Measurements from ENCODE around the gene MTUS2.
A peak's percentile ranks its signal among the peaks of the same experiment; 100 is the strongest.

Gene MTUS2

GRCh38 chr13:29000826-29001225 lies 180.7 kb downstream of the MTUS2 start:
- DNase-seq (ENCODE audit: low read depth, low spot score): no peak

GRCh38 chr13:29005035-29005762 lies 185.1 kb downstream of the MTUS2 start:
- no peak for TF ChIP-seq ZNF274 (IDR thresholded peaks at IDR 0.05; ENCODE audit: low read depth, low read length)
- TF ChIP-seq SUZ12 (IDR thresholded peaks at IDR 0.05; ENCODE audit: extremely low read depth, insufficient read depth, insufficient read length): no peak
- TF ChIP-seq YY1 (IDR thresholded peaks at IDR 0.05; ENCODE audit: insufficient read depth, insufficient read length): no peak
- no peaks in the 10 kb centered on the region for H3K9me3 ChIP-seq (ENCODE audit: insufficient read depth, low read length)
- H3K27me3 ChIP-seq (ENCODE audit: insufficient read depth, insufficient read length): no peaks in the 10 kb centered on the region
- no peaks in the 10 kb centered on the region for H3K4me1 ChIP-seq (ENCODE audit: insufficient read depth, insufficient read length)
- H3K36me3 ChIP-seq (ENCODE audit: insufficient read depth, insufficient read length, low read length): no peaks in the 10 kb centered on the region
- H3K4me3 ChIP-seq (ENCODE audit: insufficient read length, low read depth): no peak overlapping the region
- no peak for DNase-seq (ENCODE audit: low read depth, low spot score)
- no peak overlapping the region for H3K9ac ChIP-seq (ENCODE audit: insufficient read length, low read depth)

More at GRCh38 chr13:29000826-29001225, 180.7 kb downstream of the MTUS2 start:
- TF ChIP-seq SUZ12 (IDR thresholded peaks at IDR 0.05; ENCODE audit: extremely low read depth, insufficient read depth, insufficient read length): no peak
- TF ChIP-seq ZNF274 (IDR thresholded peaks at IDR 0.05; ENCODE audit: low read depth, low read length): no peak
- TF ChIP-seq YY1 (IDR thresholded peaks at IDR 0.05; ENCODE audit: insufficient read depth, insufficient read length): no peak
- no peaks in the 10 kb centered on the region for H3K36me3 ChIP-seq (ENCODE audit: insufficient read depth, insufficient read length, low read length)
- no peaks in the 10 kb centered on the region for H3K9me3 ChIP-seq (ENCODE audit: insufficient read depth, low read length)
- H3K9ac ChIP-seq (ENCODE audit: insufficient read length, low read depth): no peak overlapping the region
- no peaks in the 10 kb centered on the region for H3K4me1 ChIP-seq (ENCODE audit: insufficient read depth, insufficient read length)
- no peak overlapping the region for H3K4me3 ChIP-seq (ENCODE audit: insufficient read length, low read depth)
- no peaks in the 10 kb centered on the region for H3K27me3 ChIP-seq (ENCODE audit: insufficient read depth, insufficient read length)

DNA sequence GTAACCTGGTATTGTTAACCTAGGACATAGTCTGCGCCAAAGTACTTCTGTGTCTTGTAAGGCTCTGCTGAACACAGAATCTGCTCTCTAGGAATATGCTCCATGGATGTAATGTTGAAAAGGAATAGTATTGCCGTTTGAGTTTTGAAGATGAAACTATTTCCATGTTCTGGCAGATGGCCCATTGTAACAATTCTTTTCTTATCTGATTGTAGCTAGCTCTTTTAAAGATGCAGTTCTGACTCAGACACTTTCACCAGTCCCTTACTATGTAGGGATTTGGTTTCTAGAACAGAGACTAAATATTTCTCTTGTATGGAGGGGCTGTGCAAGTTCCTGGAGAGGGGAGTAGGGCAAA lies 185.6 kb downstream of the MTUS2 start:
- no peaks in the 10 kb centered on the region for H3K4me1 ChIP-seq (ENCODE audit: insufficient read depth, insufficient read length)
- no peak for DNase-seq (ENCODE audit: low read depth, low spot score)
- H3K4me3 ChIP-seq (ENCODE audit: insufficient read length, low read depth): no peak overlapping the region
- no peaks in the 10 kb centered on the region for H3K9me3 ChIP-seq (ENCODE audit: insufficient read depth, low read length)
- H3K36me3 ChIP-seq (ENCODE audit: insufficient read depth, insufficient read length, low read length): no peaks in the 10 kb centered on the region
- H3K9ac ChIP-seq (ENCODE audit: insufficient read length, low read depth): no peak overlapping the region
- TF ChIP-seq ZNF274 (IDR thresholded peaks at IDR 0.05; ENCODE audit: low read depth, low read length): no peak
- TF ChIP-seq YY1 (IDR thresholded peaks at IDR 0.05; ENCODE audit: insufficient read depth, insufficient read length): no peak
- no peak for TF ChIP-seq SUZ12 (IDR thresholded peaks at IDR 0.05; ENCODE audit: extremely low read depth, insufficient read depth, insufficient read length)
- no peaks in the 10 kb centered on the region for H3K27me3 ChIP-seq (ENCODE audit: insufficient read depth, insufficient read length)

DNA sequence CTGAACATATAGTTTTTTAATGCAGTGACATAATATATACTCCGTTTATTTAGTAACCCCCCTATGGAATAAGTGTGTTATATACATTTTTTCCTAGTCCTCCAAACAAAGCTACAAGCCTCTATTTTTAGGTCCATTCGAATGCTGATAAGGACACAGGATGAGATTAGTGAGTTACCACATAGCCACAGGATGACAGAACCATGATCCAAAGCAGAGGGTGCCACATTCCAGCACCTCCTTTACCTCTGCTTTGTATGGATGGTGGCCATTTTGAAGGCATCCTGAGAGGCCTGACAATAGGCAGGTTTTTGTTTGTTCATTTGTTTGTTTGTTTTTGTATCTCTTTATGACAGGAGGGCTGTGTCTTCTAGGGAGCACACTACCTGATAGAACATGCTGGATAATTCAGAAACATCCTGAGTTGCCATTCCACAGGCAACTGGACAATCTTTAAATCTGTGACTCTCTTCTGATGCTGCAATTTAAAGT lies 186.3 kb downstream of the MTUS2 start:
- no peak for TF ChIP-seq ZNF274 (IDR thresholded peaks at IDR 0.05; ENCODE audit: low read depth, low read length)
- no peak for TF ChIP-seq YY1 (IDR thresholded peaks at IDR 0.05; ENCODE audit: insufficient read depth, insufficient read length)
- TF ChIP-seq SUZ12 (IDR thresholded peaks at IDR 0.05; ENCODE audit: extremely low read depth, insufficient read depth, insufficient read length): no peak
- H3K9me3 ChIP-seq (ENCODE audit: insufficient read depth, low read length): no peaks in the 10 kb centered on the region

GRCh38 chr13:29008296-29008695 lies 188.2 kb downstream of the MTUS2 start:
- Histone ChIP-seq H3K4me1 (ENCODE audit: insufficient read depth, insufficient read length) (no peaks in the 10 kb centered on the region), H3K36me3 (ENCODE audit: insufficient read depth, insufficient read length, low read length) (no peaks in the 10 kb centered on the region), H3K4me3 (ENCODE audit: insufficient read length, low read depth) (no peak overlapping the region), H3K9me3 (ENCODE audit: insufficient read depth, low read length) (no peaks in the 10 kb centered on the region), H3K9ac (ENCODE audit: insufficient read length, low read depth) (no peak overlapping the region), H3K27me3 (ENCODE audit: insufficient read depth, insufficient read length) (no peaks in the 10 kb centered on the region)
- no peak for TF ChIP-seq ZNF274 (IDR thresholded peaks at IDR 0.05; ENCODE audit: low read depth, low read length)
- no peak for DNase-seq (ENCODE audit: low read depth, low spot score)

More for the DNA sequence above, 186.3 kb downstream of the MTUS2 start:
- no peaks in the 10 kb centered on the region for H3K4me1 ChIP-seq (ENCODE audit: insufficient read depth, insufficient read length)
- DNase-seq (ENCODE audit: low read depth, low spot score): peak; percentile 3
- H3K9ac ChIP-seq (ENCODE audit: insufficient read length, low read depth): no peak overlapping the region
- no peak overlapping the region for H3K4me3 ChIP-seq (ENCODE audit: insufficient read length, low read depth)
- no peaks in the 10 kb centered on the region for H3K27me3 ChIP-seq (ENCODE audit: insufficient read depth, insufficient read length)
- no peaks in the 10 kb centered on the region for H3K36me3 ChIP-seq (ENCODE audit: insufficient read depth, insufficient read length, low read length)

GRCh38 chr13:29020314-29020713 lies 200.2 kb downstream of the MTUS2 start:
- no peak for DNase-seq (ENCODE audit: low read depth, low spot score)
- TF ChIP-seq SUZ12 (IDR thresholded peaks at IDR 0.05; ENCODE audit: extremely low read depth, insufficient read depth, insufficient read length): no peak
- TF ChIP-seq ZNF274 (IDR thresholded peaks at IDR 0.05; ENCODE audit: low read depth, low read length): no peak
- no peak for TF ChIP-seq YY1 (IDR thresholded peaks at IDR 0.05; ENCODE audit: insufficient read depth, insufficient read length)
- H3K4me1 ChIP-seq (ENCODE audit: insufficient read depth, insufficient read length): no peaks in the 10 kb centered on the region

DNA sequence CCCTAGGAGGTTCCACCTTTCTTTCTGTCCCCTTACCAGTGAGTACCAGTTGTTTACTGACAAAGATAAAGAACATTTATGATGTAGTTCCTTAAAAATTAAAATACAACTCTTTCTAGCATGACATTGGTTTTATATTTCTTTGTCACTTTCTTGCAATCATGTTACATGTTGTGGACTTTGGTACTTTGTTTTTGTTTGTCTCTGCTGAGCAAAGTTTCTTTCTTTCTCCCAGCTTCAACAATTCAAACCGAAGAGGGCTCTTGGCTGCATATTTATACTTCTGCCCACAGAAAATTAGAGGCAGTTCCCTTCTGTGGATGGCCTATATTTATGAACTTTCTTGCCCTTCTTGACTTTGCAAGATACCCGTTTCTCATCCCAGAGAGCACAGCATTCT lies 201.2 kb downstream of the MTUS2 start:
- Histone ChIP-seq H3K4me3 (ENCODE audit: insufficient read length, low read depth) (no peak overlapping the region), H3K9ac (ENCODE audit: insufficient read length, low read depth) (no peak overlapping the region), H3K4me1 (ENCODE audit: insufficient read depth, insufficient read length) (no peaks in the 10 kb centered on the region), H3K36me3 (ENCODE audit: insufficient read depth, insufficient read length, low read length) (no peaks in the 10 kb centered on the region), H3K27me3 (ENCODE audit: insufficient read depth, insufficient read length) (no peaks in the 10 kb centered on the region), H3K9me3 (ENCODE audit: insufficient read depth, low read length) (no peaks in the 10 kb centered on the region; the same call in 1 of the 2 replicates)
- DNase-seq (ENCODE audit: low read depth, low spot score): no peak
- TF ChIP-seq SUZ12 (IDR thresholded peaks at IDR 0.05; ENCODE audit: extremely low read depth, insufficient read depth, insufficient read length) (no peak), ZNF274 (IDR thresholded peaks at IDR 0.05; ENCODE audit: low read depth, low read length) (no peak), YY1 (IDR thresholded peaks at IDR 0.05; ENCODE audit: insufficient read depth, insufficient read length) (no peak)

More at GRCh38 chr13:29020314-29020713, 200.2 kb downstream of the MTUS2 start:
- Histone ChIP-seq H3K36me3 (ENCODE audit: insufficient read depth, insufficient read length, low read length) (no peaks in the 10 kb centered on the region), H3K27me3 (ENCODE audit: insufficient read depth, insufficient read length) (no peaks in the 10 kb centered on the region), H3K9ac (ENCODE audit: insufficient read length, low read depth) (no peak overlapping the region), H3K4me3 (ENCODE audit: insufficient read length, low read depth) (no peak overlapping the region), H3K9me3 (ENCODE audit: insufficient read depth, low read length) (no peaks in the 10 kb centered on the region; the same call in 1 of the 2 replicates)
